ENCODE measurements around the gene RFC4. TPM values are rescaled to one million over a fixed set of nuclear protein-coding genes. Genes with fewer than 3 reads are reported as not detected.
A peak's percentile ranks its signal among the peaks of the same experiment; 100 is the strongest.

Gene RFC4
- total and polyA plus RNA-seq, 12 donors = 5.3 to 30.6 (median 9.1) TPM

DNA sequence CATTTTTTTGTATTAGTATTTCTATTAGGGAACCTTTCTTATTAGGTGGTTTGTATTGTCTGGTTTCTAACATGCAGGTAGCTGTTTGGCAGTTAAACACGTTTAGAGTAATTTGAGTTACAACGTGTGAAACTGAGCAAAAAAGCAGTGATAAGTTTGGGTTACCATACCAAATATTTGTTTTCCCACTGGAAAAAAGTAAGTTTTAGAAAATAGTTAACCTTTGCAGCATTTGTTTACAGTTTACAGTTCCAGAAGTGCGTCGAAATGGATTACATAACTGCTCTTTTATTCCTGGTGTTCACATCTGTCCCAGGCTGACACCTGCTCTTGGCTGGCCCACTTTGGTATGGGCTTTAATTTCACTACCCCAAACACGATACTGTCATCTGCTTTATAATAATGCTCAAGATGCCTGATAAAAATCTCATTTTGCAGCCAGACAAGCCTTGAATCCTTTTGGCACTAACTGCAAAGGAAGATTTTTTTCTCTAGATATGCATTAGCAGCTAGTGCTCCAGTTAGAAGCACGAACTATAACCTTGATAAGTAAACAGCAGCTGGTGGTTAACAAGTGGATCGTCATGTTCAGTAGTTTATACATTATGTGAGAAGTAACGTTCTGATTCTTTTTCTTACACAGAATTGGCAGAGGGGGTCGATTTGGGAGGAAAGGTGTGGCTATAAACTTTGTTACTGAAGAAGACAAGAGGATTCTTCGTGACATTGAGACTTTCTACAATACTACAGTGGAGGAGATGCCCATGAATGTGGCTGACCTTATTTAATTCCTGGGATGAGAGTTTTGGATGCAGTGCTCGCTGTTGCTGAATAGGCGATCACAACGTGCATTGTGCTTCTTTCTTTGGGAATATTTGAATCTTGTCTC, 17.6 kb downstream of the RFC4 start:
- WGBS, 4 donors = 49 to 55% (median 50%) methylated on average over 13 of the region's 13 CpGs
- TF ChIP-seq POLR2A (IDR thresholded peaks at IDR 0.05) = no peak
- TF ChIP-seq, protein P1, sequence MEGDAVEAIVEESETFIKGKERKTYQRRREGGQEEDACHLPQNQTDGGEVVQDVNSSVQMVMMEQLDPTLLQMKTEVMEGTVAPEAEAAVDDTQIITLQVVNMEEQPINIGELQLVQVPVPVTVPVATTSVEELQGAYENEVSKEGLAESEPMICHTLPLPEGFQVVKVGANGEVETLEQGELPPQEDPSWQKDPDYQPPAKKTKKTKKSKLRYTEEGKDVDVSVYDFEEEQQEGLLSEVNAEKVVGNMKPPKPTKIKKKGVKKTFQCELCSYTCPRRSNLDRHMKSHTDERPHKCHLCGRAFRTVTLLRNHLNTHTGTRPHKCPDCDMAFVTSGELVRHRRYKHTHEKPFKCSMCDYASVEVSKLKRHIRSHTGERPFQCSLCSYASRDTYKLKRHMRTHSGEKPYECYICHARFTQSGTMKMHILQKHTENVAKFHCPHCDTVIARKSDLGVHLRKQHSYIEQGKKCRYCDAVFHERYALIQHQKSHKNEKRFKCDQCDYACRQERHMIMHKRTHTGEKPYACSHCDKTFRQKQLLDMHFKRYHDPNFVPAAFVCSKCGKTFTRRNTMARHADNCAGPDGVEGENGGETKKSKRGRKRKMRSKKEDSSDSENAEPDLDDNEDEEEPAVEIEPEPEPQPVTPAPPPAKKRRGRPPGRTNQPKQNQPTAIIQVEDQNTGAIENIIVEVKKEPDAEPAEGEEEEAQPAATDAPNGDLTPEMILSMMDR (IDR thresholded peaks at IDR 0.05) = no peak
- H3K9me3 ChIP-seq (replicated peaks in 1 of 3) = no peaks in the 10 kb centered on the region
- DNase-seq = no peak
- no peaks in the 10 kb centered on the region for H3K27me3 ChIP-seq
- no peak overlapping the region for H3K27ac ChIP-seq
- no peak overlapping the region for H3K4me3 ChIP-seq
- intact Hi-C loops (cut with DNase I) = no loop called here
- H3K4me1 ChIP-seq (replicated peaks in 1 of 2) = peaks cover 15 to 45% of the 10 kb centered on the region in 2 donors
- peaks cover 0 to 63% of the 10 kb centered on the region in 2 donors for H3K36me3 ChIP-seq (replicated peaks in 1 of 2)

DNA sequence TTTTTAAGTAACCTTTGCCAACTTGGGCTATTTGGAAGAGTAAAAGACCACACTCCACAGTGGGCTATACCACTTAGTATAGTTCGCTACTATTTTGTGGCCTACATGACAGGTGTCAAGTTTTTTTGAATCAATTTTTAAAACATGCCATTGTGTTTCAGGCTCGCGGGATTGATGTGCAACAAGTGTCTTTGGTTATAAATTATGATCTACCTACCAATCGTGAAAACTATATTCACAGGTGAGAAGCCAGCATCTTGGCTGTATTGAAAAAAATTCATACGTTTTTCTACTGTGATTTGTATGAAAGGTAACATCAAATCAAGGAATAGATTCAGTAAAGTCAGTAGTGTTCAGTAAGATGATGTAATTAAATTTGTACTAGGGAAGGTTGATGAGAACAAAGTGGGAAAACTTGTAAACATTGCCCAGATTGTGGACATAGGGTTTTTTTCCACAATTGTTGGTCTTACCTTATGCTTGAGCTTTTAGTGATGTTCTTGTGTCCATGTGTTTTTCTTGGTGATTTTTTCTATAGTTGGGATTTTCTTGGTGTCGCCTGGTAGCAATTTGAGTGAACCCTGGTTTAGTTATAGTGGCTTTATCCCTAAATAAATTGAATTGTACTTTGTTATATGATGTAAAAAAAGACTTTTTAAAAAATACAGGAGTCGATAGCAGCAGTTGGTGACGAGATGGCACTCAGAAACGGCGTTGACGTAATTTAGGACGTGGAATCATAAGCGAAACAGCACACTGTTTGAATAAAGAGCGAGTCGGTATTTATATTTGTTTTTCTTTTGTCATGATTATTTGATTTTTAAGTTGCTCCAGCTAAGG, 18.4 kb downstream of the RFC4 start:
- H3K4me1 ChIP-seq (replicated peaks in 1 of 2) = peaks cover 15 to 45% of the 10 kb centered on the region in 2 donors
- H3K9me3 ChIP-seq (replicated peaks in 1 of 3) = no peaks in the 10 kb centered on the region

DNA sequence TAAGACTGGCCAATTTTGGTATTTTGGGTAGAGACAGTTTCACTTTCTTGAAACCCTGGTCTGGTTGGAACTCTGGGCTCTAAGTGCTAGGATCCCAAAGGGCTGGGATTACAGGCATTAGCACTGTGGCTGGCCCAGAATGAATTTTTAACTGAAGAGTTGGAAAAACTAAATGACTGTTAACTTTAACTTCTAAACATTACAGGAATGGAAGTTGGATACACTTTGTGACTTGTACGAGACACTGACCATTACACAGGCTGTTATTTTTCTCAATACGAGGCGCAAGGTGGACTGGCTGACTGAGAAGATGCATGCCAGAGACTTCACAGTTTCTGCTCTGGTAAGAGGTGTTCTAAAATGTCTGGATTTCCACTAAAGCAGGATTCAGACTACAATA, 19.4 kb downstream of the RFC4 start:
- no peaks in the 10 kb centered on the region for H3K27me3 ChIP-seq
- H3K4me1 ChIP-seq (replicated peaks in 1 of 2) = peaks cover 15 to 50% of the 10 kb centered on the region in 2 donors
- intact Hi-C loops (cut with DNase I) = no loop called here
- peak overlapping the region in 1 of 4 donors; percentile 4 for H3K4me3 ChIP-seq
- peak overlapping the region in 1 of 5 donors; percentile 11 for H3K27ac ChIP-seq
- WGBS, 4 donors = 59 to 66% (median 63%) methylated on average over 3 of the region's 3 CpGs
- peaks cover 0 to 63% of the 10 kb centered on the region in 2 donors for H3K36me3 ChIP-seq (replicated peaks in 1 of 2)
- no peak for DNase-seq
- no peaks in the 10 kb centered on the region for H3K9me3 ChIP-seq (replicated peaks in 1 of 3)
- TF ChIP-seq POLR2A (IDR thresholded peaks at IDR 0.05) = no peak

More for the DNA sequence above, 18.4 kb downstream of the RFC4 start:
- TF ChIP-seq, protein P1 (IDR thresholded peaks at IDR 0.05) = no peak
- peak in 1 of 2 donors; percentile 16 for TF ChIP-seq POLR2A (IDR thresholded peaks at IDR 0.05)
- Histone ChIP-seq H3K27ac (peak overlapping the region in 1 of 5 donors; percentile 11), H3K4me3 (peak overlapping the region in 1 of 4 donors; percentile 4), H3K36me3 (replicated peaks in 1 of 2) (peaks cover 0 to 63% of the 10 kb centered on the region in 2 donors), H3K27me3 (no peaks in the 10 kb centered on the region)
- no peak for DNase-seq
- WGBS, 4 donors = 73 to 79% (median 76%) methylated on average over 15 of the region's 15 CpGs
- intact Hi-C loops (cut with DNase I) = no loop called here

DNA sequence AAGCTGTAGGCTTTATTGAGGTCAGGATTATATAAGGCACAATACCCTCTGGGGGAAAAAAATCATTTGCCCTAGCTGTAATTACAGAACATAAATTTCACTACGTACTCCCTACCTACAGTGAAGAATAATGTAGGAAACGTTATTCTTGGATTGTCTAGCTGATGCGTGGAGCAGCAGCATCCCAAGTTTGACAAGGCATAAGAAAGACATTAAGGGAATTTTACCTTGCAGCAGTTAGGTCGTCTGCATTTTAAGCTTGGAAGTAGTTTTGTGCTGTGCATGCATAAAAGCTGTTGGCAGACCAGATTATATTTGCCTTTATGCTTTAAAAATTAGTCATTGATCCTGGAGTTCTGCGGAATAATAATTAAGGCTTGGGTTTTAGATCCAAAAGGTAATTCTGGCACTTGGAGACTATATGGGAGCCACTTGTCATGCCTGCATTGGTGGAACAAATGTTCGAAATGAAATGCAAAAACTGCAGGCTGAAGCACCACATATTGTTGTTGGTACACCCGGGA, 20.7 kb downstream of the RFC4 start:
- Histone ChIP-seq H3K27ac (peak overlapping the region in 1 of 5 donors; percentile 97), H3K9me3 (replicated peaks in 1 of 3) (no peaks in the 10 kb centered on the region), H3K27me3 (no peaks in the 10 kb centered on the region), H3K36me3 (replicated peaks in 1 of 2) (peaks cover 0 to 63% of the 10 kb centered on the region in 2 donors), H3K4me1 (replicated peaks in 1 of 2) (peaks cover 15 to 50% of the 10 kb centered on the region in 2 donors), H3K4me3 (peak overlapping the region in 2 of 4 donors; percentile 13 to 78)
- WGBS, 4 donors = 13 to 17% (median 15%) methylated on average over 7 of the region's 7 CpGs
- DNase-seq = no peak
- TF ChIP-seq POLR2A (IDR thresholded peaks at IDR 0.05) = no peak
- TF ChIP-seq, protein P1 (IDR thresholded peaks at IDR 0.05) = no peak
- intact Hi-C loops (cut with DNase I) = no loop called here
